Dedifferentiated amniotic fluid mesenchymal stem cell (primary cell): Measurements from ENCODE around the gene VPS45.
"Not testable (repeated sequence)": the region's sequence is repeated elsewhere in the genome, so short reads cannot be mapped to it uniquely, and the experiment has no call there.

Source experiments
- DNase-seq: peaks from one replicate; pipeline ENCODE4 v3.0.0-alpha.2; 2016; ENCODE audit errors: extremely low spot score

VPS45 gene

DNA sequence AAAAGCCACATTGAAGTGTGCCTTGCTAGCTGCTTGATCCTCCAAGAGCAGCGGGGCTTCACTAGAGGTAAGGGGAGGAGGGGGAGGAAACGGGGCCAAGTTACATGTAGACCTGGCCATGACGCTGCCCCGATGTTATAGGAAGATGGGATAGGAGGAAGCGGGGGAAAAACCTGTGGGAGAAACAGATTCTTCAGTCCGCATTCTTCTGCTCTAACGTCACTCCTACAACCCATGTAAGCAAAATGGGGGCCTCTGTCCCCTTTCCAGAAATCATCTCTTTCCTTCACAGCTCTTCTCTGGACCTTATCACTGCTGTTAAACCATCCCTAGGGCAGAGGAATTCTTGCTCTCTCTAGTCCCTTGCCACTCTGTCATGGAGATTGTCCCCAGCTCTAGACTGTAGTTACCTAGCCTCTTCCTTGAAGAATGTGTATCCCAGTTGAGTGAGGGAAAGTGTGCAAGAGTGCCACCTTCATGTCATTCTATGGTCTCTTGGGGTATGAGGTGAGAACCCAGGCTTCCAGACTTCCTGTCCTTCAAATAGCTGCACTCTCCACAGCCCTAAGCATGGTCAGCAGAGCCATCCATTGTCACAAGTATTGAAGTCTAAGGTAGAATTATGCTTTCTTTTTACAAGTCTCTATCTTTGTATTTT is 93.5 kb downstream of the VPS45 start:
- no peak for DNase-seq

DNA sequence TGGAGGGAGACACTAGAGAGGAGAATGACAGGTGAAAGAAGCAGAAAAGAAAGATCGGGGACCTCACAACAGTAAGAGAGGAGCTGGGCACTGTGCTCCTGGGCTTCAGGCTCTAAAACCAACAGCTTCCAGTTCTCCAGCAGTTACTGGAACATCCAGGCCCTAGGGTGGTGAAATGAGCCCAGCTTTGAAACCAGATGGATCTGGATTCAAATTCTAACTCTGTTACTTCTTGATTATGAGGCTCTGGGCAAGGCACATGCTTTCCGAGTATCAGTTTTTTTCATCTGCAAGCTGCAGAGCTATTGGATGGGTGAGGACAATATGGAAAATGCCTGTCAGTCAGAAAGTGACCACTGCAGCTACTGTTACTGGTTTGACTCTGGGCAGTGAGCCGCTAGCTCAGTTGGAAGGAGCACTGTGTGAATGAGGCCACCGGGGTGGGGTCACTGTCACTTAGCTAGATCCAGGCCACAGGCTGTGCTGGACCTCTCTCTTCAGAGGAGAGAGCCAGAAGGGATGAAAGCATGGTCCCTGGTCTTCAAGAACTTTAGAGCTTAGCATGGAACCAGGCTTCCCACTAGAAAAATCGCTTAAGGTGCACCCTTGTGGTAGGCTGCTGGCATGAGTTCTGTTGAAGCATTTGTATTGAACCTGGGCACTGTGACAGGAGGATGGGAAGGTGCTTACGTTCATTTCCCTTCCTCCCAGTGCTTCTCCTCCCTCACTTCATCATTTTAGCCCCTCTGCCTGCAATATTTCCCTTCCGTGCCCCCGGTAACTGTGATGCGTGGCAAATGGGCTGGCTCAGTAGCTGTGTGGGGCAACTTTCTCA is 94.4 kb downstream of the VPS45 start:
- no peak for DNase-seq

DNA sequence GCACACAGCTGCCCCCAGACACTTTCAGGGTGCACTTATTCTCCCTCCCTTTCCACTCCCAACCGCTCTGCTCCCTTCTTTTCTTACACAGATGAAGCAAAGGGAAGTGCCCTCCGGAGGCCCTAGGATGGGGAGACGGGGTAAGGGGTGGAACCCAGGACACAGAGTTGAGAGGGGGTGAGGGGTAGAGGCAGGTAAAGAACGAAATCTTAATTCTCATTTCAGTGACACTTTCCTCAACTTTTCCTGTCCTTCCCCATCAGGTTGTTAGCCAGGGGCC is 94.9 kb downstream of the VPS45 start:
- DNase-seq, result no peak

DNA sequence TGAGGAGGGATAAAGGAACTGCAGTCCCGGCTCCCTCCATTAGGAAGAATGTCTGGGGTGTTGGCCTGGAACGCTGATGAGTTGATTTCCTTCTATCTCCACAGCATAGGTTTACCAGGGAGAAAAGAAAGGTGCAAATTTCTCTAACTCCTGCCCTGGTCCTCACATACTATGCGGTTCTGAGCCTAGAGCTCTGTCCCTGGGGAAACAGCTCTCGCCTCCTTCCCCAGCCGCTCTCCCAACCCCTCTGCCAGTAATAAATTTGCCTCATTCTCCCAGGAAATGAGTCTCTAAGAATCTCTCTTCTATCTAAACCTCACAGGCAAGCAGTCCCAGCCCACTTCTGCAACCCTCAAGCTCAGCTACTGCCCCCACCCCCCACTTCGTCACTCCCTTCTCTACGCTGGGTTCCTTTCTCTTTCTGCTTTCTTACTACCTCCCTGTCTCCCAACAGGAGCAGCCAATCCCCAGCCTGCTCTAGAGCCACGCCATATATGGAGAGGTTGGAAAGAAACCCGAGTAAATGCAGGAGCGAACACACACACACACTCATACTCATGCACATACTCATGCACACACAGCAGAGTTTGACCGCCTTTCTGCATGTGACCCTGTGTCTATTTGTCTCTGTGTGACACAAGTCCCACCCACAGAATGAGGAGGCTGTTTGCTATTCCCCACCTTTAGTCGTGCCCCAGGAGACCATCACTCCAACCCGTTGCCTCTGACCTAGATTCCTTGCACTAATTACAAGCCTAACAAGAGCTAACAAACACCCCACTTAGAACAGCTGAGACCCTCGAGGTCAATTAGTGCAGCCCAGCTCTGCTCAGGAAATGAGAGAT is 95.5 kb downstream of the VPS45 start:
- peak; percentile 97 for DNase-seq

DNA sequence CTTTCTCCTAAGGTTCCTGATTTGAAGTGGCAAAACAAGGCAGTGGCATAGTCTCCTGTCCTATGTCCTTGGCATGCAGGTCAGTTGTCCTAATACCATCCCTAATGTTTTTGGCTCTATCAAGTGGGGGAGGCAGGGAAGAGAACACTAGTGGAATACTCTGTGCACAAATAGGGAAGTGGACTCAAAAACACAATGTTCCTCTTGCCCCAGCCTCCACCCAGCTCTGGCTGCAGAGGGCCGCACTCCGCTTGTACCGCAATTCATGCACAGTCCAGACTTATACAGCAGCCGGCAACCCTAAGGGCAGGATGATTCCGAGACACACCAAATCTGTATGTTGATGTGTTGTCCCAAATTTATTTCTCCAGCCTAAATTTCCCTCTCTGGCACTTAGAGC is 96.6 kb downstream of the VPS45 start:
- no peak for DNase-seq

DNA sequence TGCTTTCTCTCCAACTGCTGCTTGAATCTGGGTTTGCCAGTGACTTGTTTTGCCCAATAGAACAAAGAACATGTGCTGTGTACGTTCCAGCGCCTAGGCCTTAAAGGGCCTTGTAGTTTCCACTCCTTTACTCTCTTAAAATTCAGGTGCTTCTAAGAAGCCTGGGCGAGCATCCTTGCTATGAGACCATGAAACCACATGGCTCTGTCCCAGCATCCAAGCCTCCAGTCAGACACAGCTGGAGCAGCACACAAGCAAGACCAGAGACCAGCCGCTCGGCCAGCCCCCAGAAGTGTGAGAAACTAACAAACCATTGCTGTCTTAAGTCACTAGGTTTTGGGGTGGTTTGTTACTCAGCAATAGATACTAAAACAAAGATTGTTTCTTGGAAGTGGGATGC is 97.2 kb downstream of the VPS45 start:
- no peak for DNase-seq

DNA sequence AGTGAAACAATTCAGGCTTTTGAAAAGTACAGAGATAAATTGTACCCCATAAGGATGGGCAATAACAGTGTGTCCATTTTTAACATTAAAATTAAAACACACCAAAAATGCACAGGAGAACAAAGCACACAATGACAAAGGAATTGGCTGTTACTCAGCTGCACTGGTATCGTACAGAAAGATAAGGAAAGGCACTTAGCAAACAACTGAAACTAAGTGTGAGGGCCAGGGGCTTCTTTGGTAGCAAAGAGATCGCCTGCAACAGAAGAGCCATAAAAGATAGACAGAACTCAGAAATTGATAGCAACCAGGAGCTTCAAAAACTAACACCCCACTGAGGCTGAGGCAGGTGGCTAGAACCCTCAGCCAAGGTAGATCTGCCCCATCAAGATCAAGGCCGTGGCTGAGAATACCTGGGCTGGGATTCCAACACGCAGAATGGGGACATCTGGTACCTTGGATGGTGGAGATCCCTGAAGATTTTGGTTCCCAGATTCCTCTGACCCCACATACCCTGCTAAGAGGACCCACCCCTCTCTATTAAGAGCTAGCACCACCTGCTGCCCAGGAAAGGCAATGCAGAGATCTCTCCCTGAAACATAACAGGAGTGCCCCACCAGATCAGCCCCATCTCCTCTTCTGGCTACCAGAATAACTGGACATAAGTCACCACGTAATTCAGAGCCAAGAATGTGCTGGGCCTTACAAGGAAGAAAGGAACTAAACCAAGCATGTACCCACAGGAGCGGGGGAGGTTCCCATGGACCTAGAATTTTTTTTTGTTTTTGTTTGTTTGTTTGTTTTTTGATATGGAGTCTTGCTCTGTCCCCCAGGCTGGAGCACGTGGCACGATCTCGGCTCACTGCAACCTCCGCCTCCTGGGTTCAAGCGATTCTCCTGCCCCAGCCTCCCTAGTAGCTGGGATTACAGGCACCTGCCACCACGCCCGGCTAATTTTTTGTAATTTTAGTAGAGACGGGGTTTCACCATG is 98.3 kb downstream of the VPS45 start:
- DNase-seq, result no peak

DNA sequence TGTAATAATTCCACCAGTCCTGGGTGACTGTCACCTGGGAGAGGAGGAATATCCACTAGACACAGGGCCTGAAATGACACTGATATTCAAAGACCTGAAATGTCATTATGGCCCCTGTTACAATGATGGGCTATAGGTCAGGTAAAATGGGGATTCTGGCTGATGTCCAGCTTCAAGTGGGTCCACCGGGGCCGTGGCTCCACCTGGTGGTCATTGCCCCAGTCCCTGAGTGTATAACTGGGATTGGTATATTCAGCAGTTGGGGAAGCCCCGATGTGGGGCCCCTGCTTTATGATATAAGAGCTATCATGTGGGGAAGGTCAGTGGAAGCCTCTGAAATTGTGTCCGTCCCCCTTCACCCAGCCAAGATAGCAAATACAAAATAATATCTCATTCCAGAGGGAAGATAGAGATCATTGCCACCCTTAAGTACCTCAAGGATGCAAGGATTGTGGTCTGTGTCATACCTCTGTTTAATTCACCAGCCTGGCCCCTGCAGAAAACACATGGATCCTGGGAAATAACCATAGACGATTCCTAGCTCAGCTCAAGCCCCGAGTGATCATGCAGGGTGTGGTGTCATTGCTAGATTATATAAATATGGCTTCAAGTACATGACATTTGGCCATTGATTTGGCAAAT is 101.5 kb downstream of the VPS45 start:
- no peak for DNase-seq

DNA sequence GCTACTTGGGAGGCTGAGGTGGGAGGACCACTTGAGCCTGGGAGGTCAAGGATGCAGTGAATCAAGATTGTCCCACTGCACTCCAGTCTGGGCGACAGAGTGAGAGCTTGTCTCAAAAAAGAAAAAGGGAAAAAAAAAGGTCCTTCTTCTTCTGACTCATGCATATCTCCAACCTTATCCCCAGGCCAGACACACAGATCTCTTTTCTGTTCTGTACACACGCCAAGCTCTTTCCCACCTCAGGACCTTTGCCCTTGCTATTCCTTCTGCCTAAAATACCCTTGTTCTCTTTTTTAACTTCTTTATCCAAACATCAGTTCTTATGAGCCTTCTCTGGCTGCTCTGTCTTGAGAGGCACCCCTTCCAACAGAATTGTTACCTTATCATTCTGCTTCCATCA is 104.2 kb downstream of the VPS45 start:
- no peak for DNase-seq

DNA sequence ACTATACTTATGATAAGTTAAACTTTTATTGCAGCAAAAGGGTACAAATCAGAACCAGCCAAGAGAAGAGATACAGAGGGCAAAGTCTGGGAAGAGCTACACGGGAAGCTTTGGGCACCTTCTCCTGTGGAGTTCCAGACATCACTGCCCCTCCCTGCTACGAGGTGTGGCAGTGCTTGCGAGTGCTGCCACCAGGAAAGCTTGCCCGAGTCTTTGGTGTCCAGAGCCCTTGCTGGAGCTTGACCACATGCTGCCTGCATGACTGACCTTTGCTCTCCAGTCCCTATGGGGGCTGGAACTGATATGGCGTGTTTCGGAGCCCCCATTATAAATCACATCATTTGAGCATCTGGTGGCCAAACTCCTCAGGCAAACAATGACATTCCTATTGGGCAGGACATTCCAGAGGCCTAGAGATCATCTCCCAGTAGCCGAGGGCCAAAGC is 105.6 kb downstream of the VPS45 start:
- no peak for DNase-seq

DNA sequence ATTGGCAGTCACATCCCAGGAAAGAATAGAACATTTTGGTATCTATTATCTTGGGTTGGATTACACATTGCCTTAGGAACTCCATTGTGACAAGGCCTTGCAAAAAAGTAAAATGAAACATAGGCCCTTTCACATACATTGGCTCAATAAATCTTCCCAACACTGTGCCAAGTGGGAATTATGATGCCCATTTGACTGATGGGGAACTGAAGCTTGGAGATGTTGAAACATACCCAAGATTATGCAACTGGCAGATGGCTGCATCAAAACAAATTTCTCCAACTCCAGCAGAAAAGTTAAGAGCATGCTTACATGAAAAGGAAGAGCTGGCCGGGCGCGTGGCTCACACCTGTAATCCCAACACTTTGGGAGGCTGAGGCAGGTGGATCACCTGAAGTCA is 109.0 kb downstream of the VPS45 start:
- no peak for DNase-seq

DNA sequence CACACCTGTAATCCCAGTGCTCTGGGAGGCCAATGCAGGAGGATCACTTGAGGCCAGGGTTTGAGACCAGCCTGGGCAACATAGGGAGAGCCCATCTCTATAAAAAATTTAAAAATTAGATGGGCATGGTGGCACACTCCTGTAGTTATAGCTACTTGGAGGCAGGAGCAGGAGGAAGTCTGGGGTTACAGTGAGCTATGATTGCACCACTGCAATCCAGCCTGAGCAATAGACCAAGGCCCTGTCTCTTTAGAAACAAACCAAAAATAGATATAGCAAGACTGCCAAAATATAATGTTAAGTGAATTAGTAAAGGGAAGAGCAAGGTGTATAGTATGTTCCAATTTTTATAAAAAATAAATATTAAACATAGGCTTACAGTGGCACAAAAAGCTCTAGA is 111.0 kb downstream of the VPS45 start:
- no peak for DNase-seq

DNA sequence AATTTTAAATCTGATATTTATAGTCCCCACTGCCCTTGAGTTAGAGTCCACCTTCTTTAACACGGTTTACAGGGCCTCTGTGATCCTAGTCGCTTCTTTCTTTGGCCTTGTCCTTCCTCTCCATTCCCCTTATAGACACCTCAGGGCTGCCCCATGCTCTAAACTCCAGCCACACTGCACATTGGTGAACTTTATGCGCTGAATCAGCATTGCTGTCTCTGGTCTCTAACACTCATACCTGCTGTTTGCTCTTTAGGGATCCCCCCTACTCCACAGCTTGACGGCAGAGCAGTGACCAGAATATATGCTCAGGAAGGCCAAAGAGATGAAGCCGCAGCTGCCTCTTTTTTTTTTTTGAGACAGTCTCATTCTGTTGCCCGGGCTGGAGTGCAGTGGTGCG is 112.3 kb downstream of the VPS45 start:
- no peak for DNase-seq

DNA sequence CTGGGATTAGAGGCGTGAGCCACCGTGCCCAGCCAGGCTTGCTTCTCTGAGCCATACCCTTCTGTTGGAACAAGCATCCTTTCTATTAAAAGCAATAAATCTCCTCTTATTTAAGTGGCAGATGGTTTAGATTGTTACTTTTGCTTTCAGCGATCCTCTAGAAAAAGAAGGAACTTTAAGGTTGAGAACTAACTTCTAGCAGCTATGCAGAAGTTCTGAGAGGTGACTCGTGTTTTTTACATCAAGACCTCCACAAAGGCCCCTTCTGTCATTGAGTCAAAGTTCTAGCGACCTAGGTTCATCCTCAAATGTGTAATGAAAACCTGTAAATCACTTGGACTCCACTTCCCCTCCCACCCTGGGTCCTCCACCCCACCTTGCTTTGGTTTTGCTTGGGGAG is 112.9 kb downstream of the VPS45 start:
- no peak for DNase-seq

DNA sequence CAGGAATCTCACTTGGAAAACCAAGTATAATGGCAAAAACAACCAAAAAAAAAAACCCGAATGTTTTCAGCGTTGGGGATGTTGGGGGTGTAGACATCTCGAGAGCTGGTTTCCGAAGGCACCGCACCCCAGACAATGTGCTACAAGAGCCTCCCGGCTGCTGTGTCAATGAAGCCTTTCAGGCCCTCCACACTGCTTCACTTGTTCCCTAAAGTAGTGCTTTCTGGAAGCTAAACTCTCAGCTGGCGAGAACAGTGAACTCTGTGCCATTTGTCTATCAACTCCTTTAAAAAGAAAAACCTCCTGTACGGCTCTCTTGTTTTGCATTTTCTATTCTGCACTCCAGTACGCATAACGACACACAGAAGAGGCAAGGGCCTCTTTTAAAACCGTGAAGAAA is 114.7 kb downstream of the VPS45 start:
- no peak for DNase-seq

DNA sequence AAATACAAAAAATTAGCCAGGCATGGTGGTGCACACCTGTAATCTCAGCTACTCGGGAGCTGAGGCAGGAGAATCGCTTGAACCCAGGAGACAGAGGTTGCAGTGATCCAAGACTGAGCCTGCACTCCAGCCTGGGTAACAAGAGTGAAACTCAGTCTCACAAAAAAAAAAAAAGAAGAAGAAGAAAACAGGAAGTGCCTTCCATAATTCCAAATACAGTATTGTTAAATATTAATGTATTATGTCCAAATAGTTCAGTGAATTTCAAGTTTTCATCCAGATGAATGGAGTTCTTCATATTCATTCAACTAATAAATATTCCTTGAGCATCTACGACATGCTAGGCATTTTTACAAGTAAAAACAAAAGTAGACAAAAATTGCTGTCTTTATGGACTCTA is 115.5 kb downstream of the VPS45 start:
- DNase-seq, result no peak

DNA sequence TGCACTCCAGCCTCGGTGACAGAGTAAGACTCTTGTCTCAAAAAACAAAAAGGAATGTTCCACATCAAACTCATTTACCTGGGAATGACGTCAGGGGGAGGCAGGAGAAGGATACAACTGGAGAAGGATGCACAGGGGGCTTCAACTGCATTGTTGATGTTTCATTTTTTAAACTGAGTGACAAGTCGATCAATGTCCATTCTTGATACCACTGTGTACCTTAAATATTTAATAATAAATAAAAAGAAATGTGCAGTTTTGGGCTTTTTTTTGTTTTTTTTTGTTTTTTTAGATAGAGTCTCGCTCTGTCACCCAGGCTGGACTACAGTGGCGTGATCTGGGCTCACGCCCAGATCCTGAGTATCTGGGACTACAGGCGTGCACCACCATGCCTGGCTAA is 117.9 kb downstream of the VPS45 start:
- DNase-seq, result no peak

DNA sequence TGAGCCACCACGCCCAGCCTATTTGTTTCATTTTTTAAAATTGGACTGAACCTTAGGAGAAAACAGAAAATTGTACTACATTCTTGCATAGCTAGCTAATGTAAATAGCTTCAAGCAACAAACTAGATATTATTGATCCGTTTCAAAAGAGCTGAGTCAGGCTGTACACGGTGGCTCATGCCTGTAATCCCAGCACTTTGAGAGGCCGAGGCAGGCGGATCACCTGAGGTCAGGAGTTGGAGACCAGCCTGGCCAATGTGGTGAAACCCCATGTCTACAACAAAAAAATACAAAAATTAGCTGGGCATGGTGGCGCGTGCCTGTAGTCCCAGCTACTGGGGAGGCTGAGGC is 118.8 kb downstream of the VPS45 start:
- not testable (repeated sequence) for DNase-seq

DNA sequence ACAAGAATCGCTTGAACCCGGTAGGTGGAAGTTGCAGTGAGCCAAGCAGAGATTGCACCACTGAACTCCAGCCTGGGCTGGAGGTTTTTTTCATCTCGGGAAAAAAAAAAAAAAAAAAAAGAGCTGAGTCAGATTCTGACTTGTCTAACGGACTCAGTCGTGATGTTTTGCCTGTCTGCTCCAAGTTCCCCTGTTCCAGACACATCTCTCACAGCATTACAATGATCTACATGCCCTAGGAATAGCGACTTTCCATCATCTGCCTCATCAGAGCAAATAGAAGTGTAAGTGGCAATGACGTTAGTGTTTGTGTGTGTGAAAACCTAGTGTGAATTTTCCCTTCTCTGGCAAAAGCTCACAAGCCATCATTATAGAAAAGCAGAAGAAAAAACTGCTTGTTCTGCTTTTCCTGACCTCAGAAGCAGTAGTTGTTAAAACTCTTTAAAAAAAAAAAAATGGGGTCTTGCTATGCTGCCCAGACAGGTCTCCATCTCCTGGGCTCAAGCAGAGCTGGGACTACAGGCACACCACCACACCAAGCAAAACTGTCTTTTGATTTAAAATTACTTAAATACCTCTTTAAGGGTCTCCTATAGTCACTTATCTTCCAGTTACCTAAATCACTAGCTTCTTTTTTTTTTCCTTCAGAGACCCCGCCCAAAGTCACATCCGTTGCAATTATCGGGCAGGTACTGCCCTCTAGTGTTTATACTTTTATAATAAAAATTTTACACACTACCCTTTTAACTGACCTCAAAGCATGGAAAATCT is 119.4 kb downstream of the VPS45 start:
- peak; percentile 65 for DNase-seq

DNA sequence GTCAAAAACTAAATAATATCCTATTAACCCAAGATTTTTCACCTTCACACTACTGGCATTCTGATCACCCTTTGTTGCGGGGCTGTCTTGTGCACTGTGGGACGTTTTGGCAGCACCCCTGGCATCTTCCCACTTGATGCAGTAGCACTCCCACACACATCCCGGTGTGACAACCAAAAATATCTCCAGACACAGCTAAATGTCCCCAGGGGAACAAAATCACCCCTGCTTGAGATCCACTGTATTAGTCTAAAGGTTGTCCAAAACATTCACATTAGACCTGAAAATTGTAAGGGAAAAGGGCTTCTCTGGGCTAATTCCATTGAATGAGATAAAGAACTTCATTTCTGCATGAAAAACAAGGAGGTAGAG is 120.0 kb downstream of the VPS45 start:
- no peak for DNase-seq
